Astrocyte of the cerebellum (primary cell): ENCODE measurements around the gene ANXA2.

Experiments
- DNase-seq: peaks from one replicate; pipeline ENCODE4 v3.0.0-alpha.2; 2011; ENCODE audit warnings: low read depth
- H3K4me3 ChIP-seq: 2 replicates; pipeline ENCODE4 v1.5.1; 2011; ENCODE audit warnings: mild to moderate bottlenecking, low read depth, low read length, moderate library complexity
- in situ Hi-C: cut with HindIII; loops from 2 replicates; pipeline ENCODE4 v1.10.0; 2017; ENCODE audit warnings: low sequenced_read_pairs
- TF ChIP-seq, protein P1 (sequence below): IDR thresholded peaks from 2 replicates; pipeline ENCODE4 v1.5.1; 2012; ENCODE audit warnings: low read length, low read depth, moderate library complexity, mild to moderate bottlenecking; ENCODE audit errors: missing control alignments

ANXA2 gene

DNA sequence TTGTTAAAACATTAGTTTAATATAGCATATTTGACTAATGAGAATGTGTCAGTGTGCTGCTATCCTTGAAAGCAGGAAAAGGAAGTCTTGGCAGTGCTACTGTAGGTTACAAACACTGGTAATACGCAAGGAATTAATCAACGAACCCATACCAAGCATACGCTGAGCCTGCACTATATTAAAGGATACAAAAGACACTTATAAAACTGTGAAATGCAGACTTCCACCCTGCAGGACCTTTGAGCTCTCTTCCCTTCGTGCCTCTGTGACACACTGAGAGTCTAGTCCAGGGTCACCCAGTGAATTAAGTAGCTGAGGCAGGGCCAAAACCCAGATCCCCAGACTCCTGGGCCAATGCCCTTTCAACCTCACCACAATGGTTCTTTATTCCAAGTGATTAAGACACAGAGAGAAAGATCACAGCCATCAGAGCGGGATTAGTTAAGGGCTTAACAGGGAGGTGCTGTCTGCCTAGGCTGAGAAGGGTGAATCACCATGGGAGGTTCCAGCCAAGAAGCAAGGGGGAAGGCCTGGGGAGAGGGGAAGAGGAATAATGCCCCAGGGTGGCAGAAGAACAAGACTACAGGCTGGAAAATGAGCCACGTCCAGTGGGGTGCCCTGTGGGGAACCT is 6.8 kb downstream of the ANXA2 start:
- peak overlapping the region; percentile 73 for H3K4me3 ChIP-seq
- DNase-seq, result peak; percentile 74
- in situ Hi-C loops, result loop anchor here (5.0 kb wide), 1 partner anchor 36 kb away; no protein-coding TSS in a partner anchor
- TF ChIP-seq, protein P1, sequence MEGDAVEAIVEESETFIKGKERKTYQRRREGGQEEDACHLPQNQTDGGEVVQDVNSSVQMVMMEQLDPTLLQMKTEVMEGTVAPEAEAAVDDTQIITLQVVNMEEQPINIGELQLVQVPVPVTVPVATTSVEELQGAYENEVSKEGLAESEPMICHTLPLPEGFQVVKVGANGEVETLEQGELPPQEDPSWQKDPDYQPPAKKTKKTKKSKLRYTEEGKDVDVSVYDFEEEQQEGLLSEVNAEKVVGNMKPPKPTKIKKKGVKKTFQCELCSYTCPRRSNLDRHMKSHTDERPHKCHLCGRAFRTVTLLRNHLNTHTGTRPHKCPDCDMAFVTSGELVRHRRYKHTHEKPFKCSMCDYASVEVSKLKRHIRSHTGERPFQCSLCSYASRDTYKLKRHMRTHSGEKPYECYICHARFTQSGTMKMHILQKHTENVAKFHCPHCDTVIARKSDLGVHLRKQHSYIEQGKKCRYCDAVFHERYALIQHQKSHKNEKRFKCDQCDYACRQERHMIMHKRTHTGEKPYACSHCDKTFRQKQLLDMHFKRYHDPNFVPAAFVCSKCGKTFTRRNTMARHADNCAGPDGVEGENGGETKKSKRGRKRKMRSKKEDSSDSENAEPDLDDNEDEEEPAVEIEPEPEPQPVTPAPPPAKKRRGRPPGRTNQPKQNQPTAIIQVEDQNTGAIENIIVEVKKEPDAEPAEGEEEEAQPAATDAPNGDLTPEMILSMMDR, result no peak

DNA sequence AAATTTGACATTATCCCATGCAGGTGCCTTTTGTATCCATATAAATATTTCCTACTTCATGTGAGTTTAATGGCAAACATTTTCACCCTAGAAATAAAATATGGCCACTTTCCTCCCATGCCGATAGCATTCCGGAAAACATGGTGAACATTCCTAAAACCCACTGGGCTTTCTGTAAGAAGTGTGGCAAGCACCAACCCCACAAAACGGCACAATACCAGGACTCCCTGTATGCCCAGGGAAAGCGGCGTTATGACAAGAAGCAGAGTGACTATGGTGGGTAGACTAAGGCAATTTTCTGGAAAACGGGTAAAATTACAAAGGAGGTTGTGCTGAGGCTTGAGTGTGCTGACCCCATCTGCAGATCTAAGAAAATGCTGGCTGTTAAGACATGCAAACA is 7.6 kb downstream of the ANXA2 start:
- TF ChIP-seq, protein P1, result no peak
- DNase-seq, result no peak
- H3K4me3 ChIP-seq, result peak overlapping the region; percentile 73
- in situ Hi-C loops, result loop anchor here (5.0 kb wide), 1 partner anchor 37 kb away; no protein-coding TSS in a partner anchor

DNA sequence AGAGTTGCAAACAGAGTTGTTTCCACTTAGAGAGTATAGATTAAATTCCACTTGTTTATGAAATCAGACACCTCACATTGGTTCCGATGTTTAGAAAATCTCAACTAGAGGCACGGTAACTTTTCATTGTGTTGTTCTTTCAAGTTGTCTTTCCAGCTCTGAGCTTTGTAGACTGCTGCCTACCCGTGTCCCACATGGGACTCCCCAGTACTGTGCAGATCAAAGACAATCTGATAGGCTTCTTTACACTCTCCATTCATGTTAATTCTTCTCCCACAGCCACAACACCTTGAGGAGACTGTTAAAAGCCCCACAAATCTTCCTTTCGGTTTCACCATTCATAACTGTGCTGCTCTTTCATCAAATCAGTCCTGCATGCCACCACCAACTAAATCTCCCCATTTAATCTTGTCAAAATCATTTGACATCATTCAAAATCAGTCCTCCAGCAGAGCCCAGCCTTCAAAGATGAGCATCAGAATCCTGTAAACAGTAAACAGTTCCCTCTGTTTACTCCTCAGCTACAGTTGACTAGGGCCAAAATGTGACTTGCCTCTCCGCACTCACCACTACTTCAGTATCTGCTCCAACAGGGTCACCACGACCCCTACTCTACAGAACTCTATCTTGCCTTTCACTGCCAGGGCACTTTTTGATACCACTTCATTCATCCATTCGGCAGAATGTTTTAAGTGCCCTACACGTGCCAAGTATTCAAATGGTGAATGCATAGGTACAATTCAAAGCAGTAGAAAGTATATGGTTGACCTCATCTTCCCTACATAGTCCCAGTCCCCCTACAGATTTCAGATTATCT is 8.3 kb downstream of the ANXA2 start:
- in situ Hi-C loops, result loop anchor here (5.0 kb wide), 1 partner anchor 38 kb away; no protein-coding TSS in a partner anchor
- no peak for DNase-seq
- peak overlapping the region; percentile 73 for H3K4me3 ChIP-seq
- TF ChIP-seq, protein P1, result no peak

DNA sequence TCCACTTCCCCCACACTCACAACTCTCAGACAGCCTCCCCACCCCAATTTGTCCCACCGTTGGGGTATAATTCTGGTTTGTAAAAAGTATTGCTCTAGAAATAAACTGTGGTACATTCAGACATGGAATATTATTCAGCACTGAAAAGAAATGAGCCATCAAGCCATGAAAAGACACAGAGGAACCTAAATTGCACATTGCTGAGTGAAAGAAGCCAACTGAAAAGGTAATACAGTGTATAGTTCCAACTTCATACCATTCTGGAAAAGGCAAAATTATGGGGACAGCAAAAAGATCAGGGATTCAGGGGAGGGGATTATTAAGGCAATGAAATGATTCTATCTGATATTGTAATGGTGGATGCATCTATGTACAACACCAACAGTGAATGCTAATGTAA is 10.5 kb downstream of the ANXA2 start:
- H3K4me3 ChIP-seq, result no peak overlapping the region
- DNase-seq, result no peak
- in situ Hi-C loops, result no loop called here
- TF ChIP-seq, protein P1, result no peak

DNA sequence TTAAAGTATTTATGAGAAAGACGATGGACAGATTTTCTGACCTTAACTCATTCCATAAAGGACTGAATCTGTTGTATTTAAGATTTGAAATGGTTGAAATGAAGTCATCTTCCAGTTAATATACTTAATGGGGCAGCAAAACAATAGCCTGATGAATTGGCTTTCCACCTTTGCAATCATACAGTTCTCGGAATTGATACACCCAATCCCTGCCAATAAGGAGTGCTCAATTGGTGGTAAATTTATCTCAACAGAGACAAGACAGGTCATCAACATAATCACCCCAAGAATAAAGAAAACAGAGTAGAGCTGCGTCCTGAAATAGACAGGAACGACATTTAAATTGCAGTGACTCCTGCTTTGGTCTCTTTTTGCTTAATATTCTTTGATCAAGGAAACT is 11.2 kb downstream of the ANXA2 start:
- TF ChIP-seq, protein P1, result no peak
- DNase-seq, result no peak
- in situ Hi-C loops, result no loop called here
- H3K4me3 ChIP-seq, result no peak overlapping the region

DNA sequence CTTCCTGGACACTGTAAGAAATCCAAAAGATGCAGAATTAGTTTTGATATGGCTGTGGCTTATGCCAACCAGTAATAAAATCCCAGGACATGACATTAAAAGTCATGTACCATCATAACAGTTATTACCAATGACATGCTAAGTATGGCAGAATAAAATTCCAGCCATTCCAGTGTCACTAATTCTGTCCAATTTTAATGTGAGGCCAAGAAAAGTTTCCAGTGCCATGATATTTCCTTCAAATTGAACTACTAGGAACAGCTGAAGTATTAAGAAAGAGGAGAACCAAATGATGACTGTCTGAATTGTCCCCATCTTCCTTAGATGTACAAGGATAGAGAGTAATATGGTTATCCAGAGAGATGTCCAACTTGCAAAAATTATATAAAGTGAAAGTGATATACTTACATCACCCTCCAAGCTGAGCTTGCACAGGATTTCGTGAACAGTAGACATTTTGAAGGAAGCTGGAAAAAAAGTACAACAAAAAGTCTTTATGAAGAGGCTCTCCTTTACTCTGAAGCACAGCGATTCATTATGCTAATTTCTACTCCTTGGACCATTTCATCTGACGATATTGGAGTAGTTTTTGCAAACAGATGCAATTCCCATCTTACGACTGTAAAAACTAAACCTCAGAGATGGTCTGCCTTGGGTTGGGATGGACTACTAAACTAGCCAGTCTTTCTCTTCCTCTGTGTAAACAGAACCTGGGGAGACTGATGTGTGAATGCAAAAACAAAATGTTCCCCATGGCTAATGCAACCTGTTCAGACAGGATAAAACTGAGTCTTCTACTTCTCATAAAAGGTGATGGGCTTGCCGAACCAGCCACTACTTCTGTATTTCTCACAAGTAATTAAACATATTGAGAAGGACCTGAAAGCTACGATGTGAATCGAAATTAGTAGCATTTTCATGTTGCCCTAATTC is 11.9 kb downstream of the ANXA2 start:
- no peak for DNase-seq
- TF ChIP-seq, protein P1, result no peak
- in situ Hi-C loops, result no loop called here

More for the DNA sequence above, 11.9 kb downstream of the ANXA2 start:
- no peak overlapping the region for H3K4me3 ChIP-seq
